ENCODE measurements around the gene IFT80.
"Not testable (repeated sequence)": the region's sequence is repeated elsewhere in the genome, so short reads cannot be mapped to it uniquely, and the experiment has no call there.

Gene IFT80

GRCh38 chr3:160355826-160356225 lies 43.2 kb downstream of the IFT80 start:
- no peak for DNase-seq

- no peak for DNase-seq
Observed at GRCh38 chr3:160346511-160346910, 52.5 kb downstream of the IFT80 start.

DNA sequence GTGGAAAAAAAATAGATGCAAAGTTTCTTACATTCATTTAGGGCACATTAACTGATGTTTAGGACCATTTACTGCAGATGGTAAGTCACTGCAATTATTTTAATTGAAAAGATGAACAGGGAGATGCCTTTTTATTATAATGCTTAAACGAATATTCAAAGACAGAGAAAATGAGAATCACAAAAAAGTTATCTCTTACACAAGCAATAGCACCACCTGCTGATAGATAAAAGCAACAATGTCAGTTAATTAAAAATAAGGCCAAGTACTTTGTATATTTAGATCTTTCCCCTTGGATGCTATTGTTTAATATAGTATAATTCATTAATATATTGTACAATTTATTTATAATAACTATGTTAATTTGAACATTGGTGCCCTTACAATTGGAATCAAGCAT lies 55.9 kb downstream of the IFT80 start:
- no peak for DNase-seq

DNA sequence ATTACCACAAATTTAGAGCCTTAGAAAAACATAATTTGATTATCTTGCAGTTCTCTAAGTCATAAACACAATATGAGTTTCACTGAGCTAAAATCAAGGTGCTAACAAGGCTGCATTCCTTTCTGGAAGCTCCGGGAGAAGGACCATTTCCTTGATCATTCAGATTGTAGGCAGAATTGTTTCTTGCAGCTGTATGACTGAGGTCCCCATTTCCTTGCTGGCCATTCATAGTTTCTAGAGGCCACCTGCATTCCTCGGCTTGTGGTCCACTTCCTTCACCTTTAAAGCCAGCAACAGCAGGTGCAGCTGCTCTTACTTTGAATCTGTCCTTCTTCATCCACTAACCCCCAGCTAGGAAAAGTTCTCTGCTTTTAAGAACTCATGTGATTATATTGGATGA lies 58.7 kb downstream of the IFT80 start:
- DNase-seq, result no peak

- no peak for DNase-seq
Observed at GRCh38 chr3:160331127-160331937, 67.7 kb downstream of the IFT80 start.

DNA sequence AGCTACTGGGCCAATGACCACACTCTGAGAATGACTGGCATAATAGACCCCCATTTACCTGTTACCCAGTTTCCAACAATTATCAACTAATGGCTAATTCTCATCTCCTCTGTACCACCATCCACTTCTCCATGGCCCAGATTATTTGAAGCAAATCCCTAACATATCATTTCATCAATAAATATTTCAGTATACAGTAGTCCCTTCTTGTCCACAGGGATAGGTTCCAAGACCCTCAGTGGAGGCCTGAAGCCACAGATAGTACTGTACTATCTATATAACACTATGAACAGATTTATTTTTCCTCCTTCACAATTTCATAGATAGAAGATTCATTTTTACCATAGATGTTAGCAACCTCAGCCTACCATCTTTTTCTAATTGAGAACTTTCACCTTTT lies 68.3 kb downstream of the IFT80 start:
- no peak for DNase-seq

- no peak for DNase-seq
Observed at GRCh38 chr3:160330109-160330508, 68.9 kb downstream of the IFT80 start.

DNA sequence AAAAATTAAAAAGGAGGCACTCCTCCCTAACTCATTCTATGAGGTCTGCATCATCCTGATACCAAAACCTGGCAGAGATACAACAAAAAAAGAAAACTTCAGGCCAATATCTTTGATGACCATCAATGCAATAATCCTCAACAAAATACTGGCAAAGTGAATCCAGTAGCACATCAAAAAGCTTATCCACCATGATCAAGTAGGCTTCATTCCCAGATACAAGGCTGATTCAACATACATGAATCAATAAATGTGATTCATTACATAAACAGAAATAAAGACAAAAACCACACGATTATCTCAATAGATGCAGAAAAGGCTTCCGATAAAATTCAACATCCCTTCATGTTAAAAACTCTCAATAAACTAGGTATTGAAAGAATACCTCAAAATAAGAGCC lies 72.7 kb downstream of the IFT80 start:
- DNase-seq, result not testable (repeated sequence)

DNA sequence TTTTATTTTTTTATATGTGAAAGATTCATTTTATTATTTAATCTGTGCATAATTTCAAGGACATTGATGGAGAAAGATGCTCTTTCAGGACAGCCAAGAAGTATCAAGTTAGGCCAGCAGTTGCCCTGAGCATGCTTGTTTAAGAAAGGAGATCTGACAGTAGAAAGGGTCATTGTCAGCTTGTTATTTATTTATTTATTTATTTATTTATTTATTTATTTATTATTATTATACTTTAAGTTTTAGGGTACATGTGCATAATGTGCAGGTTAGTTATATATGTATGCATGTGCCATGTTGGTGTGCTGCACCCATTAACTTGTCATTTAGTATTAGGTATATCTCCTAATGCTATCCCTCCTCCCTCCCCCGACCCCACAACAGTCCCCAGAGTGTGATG lies 77.2 kb downstream of the IFT80 start:
- DNase-seq, result not testable (repeated sequence)

DNA sequence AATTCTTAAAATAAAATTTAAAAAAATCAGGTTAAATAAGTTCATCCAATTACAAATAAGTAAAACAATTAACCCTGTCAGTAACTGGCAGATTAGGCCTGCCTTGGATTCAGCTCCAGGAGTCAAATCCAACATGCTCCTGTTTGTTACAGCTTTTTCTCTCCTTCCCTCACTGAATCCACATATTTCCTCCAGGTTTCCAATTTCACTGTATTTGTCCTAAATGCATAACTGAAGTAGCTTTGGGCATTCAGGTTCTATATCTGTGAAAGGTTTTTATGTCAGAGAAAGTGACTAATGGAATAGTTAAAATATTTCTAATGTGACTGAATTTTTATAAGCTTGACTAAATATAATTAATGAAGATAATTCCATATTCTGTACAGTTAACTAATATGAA lies 79.7 kb downstream of the IFT80 start:
- DNase-seq, result no peak

- no peak for DNase-seq
Observed at GRCh38 chr3:160314995-160315394, 84.0 kb downstream of the IFT80 start.

DNA sequence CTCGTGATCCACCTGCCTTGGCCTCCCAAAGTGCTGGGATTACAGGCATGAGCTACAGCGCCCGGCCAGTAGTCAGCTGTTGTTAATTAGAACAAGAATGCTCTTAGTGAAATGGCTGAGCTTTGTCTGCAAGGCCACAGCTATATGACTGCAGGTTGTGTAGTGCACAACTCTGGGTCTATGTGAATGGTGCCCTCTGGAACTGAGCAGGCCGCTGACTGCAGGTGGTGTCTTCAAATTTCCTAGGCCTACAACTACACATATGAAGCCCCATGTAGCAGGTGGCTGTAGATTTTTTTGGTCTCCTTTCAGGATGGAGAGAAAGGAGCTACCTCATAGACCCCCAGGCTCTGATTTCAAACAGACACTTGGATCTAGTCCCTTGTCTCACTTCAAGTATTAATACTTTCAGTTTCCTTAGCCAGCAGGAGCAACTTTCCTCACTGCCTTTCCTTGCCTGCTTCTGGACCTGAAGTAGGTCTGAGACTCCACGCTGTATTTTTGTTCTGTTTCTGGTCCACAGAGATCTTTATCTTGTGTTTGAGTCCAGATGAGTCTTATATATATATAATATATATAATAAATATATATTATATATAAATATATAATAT lies 86.9 kb downstream of the IFT80 start:
- no peak for DNase-seq

GRCh38 chr3:160302806-160303205 lies 96.2 kb downstream of the IFT80 start:
- no peak for DNase-seq

DNA sequence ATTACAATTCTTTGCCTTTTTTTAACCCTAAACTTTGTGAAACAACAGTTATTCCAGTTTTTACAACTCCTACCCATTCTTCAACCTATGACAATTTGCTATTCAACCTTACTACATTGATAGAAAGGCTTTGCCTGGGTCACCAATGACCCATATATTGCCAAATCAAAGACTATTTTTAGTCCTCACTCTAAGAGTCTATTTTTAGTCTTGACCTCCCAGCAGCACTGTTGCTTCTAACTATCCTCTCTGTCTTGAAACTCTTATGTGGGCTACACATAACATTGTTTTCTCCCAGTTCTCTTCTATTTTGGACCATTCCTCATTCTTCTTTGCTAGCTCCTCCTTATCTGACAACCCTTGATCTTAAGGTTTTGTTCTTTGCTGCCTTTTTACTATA lies 102.4 kb downstream of the IFT80 start:
- no peak for DNase-seq

- DNase-seq, result no peak
Observed at GRCh38 chr3:160291909-160292299, 107.1 kb downstream of the IFT80 start.

DNA sequence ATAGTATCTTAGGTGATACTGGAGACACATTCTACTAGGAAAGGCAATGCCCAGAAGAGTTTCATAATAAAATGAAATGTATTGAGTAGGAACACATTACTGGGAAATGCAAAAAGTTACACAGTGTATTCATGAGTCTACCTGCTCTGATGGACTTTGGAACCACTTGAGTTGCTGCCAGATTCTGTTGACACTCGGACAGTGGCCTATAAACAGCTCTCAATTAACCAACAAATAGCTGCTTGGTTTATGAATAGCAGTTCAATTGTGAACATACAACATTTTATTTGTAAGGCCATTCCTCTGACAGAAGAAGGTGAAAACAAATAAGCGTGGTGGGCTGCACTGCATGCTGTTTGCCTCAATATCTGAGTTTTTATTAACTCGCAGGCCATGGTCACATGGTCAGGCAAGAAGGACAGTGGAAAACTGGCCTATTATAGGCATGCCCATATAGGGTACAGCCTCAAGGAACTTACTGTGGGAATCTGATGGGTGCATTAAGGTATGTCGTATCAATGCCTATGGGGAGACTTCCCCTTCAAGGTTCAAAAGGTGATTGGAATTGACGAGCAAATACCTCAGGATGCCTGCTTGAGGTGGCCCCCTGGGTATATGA lies 107.6 kb downstream of the IFT80 start:
- no peak for DNase-seq

- no peak for DNase-seq
Observed at GRCh38 chr3:160287666-160288065, 111.4 kb downstream of the IFT80 start.

- DNase-seq, result no peak
Observed at GRCh38 chr3:160286231-160286630, 112.8 kb downstream of the IFT80 start.

DNA sequence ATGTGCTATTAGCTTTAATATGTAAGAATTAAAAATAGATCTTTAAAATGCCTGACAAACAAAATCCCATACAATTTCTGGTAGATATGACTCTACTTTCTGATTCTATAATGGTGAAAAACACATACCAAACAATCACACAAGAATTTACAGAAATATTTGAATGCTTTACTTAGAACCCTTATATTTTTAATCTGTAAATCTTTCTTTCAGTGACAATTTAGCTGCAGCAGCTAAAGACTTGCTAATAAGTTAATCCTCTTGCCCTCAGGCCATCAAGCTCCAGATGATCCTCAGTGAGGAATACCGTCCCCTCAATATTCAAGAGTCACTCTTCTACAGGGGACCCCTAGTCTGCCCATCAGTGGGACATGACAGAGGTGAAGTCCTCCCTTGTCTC lies 118.2 kb downstream of the IFT80 start:
- DNase-seq, result no peak

GRCh38 chr3:160279657-160280056 lies 119.4 kb downstream of the IFT80 start:
- DNase-seq, result no peak

DNA sequence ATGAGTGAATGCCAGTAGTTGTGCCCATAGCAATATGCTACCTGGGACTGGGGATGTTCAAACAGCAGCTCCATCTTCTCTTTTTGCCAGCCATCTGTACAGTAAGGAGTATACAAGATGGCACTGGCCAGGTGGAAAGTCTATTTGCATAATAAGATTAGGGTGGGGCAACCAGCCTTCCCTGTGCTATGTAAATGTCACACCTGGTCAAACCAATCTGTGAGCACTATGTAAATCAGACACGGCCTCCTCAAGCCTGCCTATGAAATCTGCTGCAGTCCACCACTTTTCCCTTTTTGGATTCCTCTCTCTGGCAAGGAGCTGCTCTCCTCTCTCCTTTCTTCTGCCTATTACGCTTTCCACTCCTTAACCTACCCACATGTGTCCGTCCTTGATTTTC lies 120.8 kb downstream of the IFT80 start:
- DNase-seq, result no peak

- no peak for DNase-seq
Observed at GRCh38 chr3:160265088-160265487, 133.9 kb downstream of the IFT80 start.

DNA sequence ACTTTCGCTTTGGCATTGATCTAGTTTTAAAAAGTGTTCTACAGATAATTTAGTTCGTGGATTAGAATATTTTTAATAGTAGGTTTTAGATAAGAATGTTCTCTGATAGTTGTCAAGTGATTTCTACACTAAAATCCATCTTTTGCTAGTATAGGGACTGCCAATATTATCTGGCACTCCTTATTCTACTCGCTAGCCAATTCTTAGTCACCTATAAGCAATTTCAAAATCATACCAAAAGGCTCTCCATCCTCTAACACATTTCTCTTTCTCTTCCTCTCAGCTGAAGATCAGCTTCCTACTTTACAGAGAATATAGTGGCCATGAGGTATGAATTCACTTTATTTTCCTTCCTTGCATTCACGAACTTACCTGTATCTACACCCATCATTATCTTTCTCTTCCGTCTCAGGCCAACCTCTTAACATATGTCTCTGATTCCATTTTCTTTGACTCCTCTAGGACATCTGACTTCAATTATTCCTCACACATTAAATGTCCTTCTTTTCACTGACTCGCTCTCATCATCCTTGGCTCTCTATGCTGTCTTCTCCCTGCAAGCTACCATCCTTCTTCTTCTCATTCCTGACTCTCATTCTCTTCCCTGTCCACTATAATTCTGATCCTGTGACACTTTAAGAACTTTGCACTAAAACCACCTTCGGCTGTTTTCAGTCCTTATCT lies 138.3 kb downstream of the IFT80 start:
- DNase-seq, result no peak

- DNase-seq, result no peak
Observed at GRCh38 chr3:160259589-160259988, 139.4 kb downstream of the IFT80 start.
